HCT116 (cell line): ENCODE results near the gene TSPAN1.

ENCODE experiments used
- CEBPB ChIP-seq: IDR thresholded peaks from 2 replicates; pipeline ENCODE4 v1.6.1; 2012; ENCODE audit warnings: low read depth
- CTCF ChIP-seq, 3 experiments: fragments of 200-600 bp in 1 of 3; sonication (generic) in 1 of 3; IDR thresholded peaks in 2 of 3; conservative IDR thresholded peaks in 1 of 3; 2 replicates each; pipeline ENCODE4 v1.5.1; 2012 to 2017; ENCODE audit warnings: low read depth in 2 of 3, low read length in 2 of 3, antibody characterized with exemption in 1 of 3, borderline replicate concordance in 1 of 3, control low read depth in 1 of 3, mild to moderate bottlenecking in 1 of 3, mixed read lengths in 1 of 3, mixed run types in 1 of 3, moderate library complexity in 1 of 3; ENCODE audit not compliant: insufficient read depth in 1 of 3
- EZH2 ChIP-seq: fragments of 200-600 bp; sonication (generic); IDR thresholded peaks from 2 replicates; pipeline ENCODE4 v1.6.1; 2017; ENCODE audit warnings: antibody characterized with exemption, mixed run types
- EZH2phosphoT487 ChIP-seq: fragments of 200-600 bp; IDR thresholded peaks from 2 replicates; pipeline ENCODE4 v1.6.1; 2018; ENCODE audit warnings: antibody characterized with exemption, borderline replicate concordance
- POLR2A ChIP-seq: IDR thresholded peaks from 2 replicates; pipeline ENCODE4 v1.7.0; 2011; ENCODE audit warnings: borderline replicate concordance; ENCODE audit not compliant: insufficient read depth, insufficient read length; ENCODE audit errors: extremely low read depth
- POLR2AphosphoS5 ChIP-seq: IDR thresholded peaks from 2 replicates; pipeline ENCODE4 v1.6.1; 2011; ENCODE audit warnings: mild to moderate bottlenecking, low read depth, low read length, moderate library complexity
- RAD21 ChIP-seq: IDR thresholded peaks from 2 replicates; pipeline ENCODE4 v1.6.1; 2012; ENCODE audit warnings: low read depth, mild to moderate bottlenecking
- REST ChIP-seq: IDR thresholded peaks from 2 replicates; pipeline ENCODE4 v1.6.1; 2012; ENCODE audit warnings: low read depth
- SIN3A ChIP-seq: IDR thresholded peaks from 2 replicates; pipeline ENCODE4 v1.6.1; 2012; ENCODE audit warnings: low read depth
- SP1 ChIP-seq: IDR thresholded peaks from 2 replicates; pipeline ENCODE4 v1.6.1; 2012; ENCODE audit warnings: low read depth
- SRF ChIP-seq: IDR thresholded peaks from 2 replicates; pipeline ENCODE4 v1.6.1; 2012; ENCODE audit warnings: low read depth
- YY1 ChIP-seq: IDR thresholded peaks from 2 replicates; pipeline ENCODE4 v1.6.1; 2011; ENCODE audit warnings: low read length, low read depth, moderate library complexity, mild to moderate bottlenecking; ENCODE audit not compliant: insufficient replicate concordance; ENCODE audit errors: extremely low read depth
- ZFX ChIP-seq: fragments of 450-650 bp; IDR thresholded peaks from 2 replicates; pipeline ENCODE4 v1.6.1; 2017
- ZNF274 ChIP-seq: fragments of 200-500 bp; sonication (Bioruptor generic); IDR thresholded peaks from 2 replicates; pipeline ENCODE4 v1.6.1; 2014; ENCODE audit warnings: mild to moderate bottlenecking, low read depth, low read length, inconsistent platforms

- TF ChIP-seq CTCF (IDR thresholded peaks at IDR 0.05 in 2 of 3, conservative IDR thresholded peaks at IDR 0.05 in 1 of 3; ENCODE audit: borderline replicate concordance in 1 of 3, insufficient read depth in 1 of 3, low read depth in 2 of 3, low read length in 2 of 3) (no peak), EZH2 (no peak), POLR2A (no peak), SP1 (no peak), SRF (no peak), ZNF274 (no peak), REST (no peak), RAD21 (no peak), EZH2phosphoT487 (no peak), CEBPB (no peak), POLR2AphosphoS5 (no peak), ZFX (no peak), YY1 (no peak), SIN3A (no peak)
Observed at GRCh38 chr1:46128344-46128743, 46.5 kb upstream of the TSPAN1 start.
